Measurements from ENCODE around the gene AOPEP.
"Not testable (repeated sequence)": the region's sequence is repeated elsewhere in the genome, so short reads cannot be mapped to it uniquely, and the experiment has no call there.

Gene AOPEP

DNA sequence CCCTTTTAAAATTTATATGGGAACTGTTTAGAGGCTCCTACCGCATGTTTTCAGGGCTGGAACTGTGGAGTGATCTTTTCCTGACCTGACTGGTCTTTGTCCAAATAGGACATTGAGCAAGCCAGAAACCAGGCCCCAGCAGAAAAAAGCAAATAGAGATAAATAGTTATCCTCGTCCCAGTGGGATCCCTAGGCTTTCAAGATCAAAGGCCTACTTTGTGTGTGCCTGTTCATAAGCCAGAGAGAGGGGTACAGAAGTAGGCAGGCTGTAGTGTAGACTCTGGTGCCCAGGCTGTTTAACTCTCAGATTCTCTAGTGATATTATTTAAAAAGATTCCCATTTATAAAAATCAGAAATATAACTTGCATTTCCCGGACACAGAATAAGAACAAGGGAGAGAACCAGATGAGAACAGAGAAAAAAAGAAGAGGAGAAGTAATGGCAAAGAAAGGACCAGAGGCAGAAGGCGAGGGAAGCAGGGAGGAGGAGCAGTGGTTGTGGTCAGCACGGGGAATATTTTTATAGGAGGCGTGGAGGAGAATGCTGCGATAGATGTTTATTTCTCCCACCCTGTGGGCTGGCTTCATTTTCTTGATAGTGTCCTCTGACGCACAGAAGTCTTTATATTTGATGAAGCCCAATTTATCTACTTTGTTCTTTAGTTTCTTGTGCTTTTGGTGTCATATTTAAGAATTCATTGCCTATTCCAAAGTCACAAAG is 101.2 kb downstream of the AOPEP start:
- no peaks in the 10 kb centered on the region for H3K9me2 ChIP-seq (replicated peaks; ENCODE audit: insufficient read depth, low read length)
- H3K9ac ChIP-seq (ENCODE audit: low read length) = no peak overlapping the region
- H2AFZ ChIP-seq (ENCODE audit: low read depth, low read length, severe bottlenecking) = no peak overlapping the region
- H3K9me3 ChIP-seq (ENCODE audit: insufficient read depth, low read length) = no peaks in the 10 kb centered on the region
- no peak overlapping the region for H3K27ac ChIP-seq (ENCODE audit: low read depth, low read length)
- H3K79me2 ChIP-seq (ENCODE audit: insufficient read depth, low read length) = no peaks in the 10 kb centered on the region
- no peaks in the 10 kb centered on the region for H3K27me3 ChIP-seq (ENCODE audit: low read length)
- H3F3A ChIP-seq (ENCODE audit: insufficient read depth) = no peaks in the 10 kb centered on the region
- H3K4me2 ChIP-seq (ENCODE audit: low read depth, low read length, poor library complexity, severe bottlenecking) = no peak overlapping the region
- TF ChIP-seq, protein P1, sequence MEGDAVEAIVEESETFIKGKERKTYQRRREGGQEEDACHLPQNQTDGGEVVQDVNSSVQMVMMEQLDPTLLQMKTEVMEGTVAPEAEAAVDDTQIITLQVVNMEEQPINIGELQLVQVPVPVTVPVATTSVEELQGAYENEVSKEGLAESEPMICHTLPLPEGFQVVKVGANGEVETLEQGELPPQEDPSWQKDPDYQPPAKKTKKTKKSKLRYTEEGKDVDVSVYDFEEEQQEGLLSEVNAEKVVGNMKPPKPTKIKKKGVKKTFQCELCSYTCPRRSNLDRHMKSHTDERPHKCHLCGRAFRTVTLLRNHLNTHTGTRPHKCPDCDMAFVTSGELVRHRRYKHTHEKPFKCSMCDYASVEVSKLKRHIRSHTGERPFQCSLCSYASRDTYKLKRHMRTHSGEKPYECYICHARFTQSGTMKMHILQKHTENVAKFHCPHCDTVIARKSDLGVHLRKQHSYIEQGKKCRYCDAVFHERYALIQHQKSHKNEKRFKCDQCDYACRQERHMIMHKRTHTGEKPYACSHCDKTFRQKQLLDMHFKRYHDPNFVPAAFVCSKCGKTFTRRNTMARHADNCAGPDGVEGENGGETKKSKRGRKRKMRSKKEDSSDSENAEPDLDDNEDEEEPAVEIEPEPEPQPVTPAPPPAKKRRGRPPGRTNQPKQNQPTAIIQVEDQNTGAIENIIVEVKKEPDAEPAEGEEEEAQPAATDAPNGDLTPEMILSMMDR (IDR thresholded peaks at IDR 0.05; ENCODE audit: insufficient read depth, low read length, poor library complexity, severe bottlenecking) = no peak
- TF ChIP-seq EZH2phosphoT487 (conservative IDR thresholded peaks at IDR 0.05; ENCODE audit: low read length) = no peak
- peaks cover 3% of the 10 kb centered on the region; the same call in 1 of the 2 replicates for H3K36me3 ChIP-seq (ENCODE audit: low read length)
- no peaks in the 10 kb centered on the region for H4K20me1 ChIP-seq (ENCODE audit: low read depth, low read length)
- no peak overlapping the region for H3K4me3 ChIP-seq (ENCODE audit: insufficient read depth, low read length, poor library complexity, severe bottlenecking)

DNA sequence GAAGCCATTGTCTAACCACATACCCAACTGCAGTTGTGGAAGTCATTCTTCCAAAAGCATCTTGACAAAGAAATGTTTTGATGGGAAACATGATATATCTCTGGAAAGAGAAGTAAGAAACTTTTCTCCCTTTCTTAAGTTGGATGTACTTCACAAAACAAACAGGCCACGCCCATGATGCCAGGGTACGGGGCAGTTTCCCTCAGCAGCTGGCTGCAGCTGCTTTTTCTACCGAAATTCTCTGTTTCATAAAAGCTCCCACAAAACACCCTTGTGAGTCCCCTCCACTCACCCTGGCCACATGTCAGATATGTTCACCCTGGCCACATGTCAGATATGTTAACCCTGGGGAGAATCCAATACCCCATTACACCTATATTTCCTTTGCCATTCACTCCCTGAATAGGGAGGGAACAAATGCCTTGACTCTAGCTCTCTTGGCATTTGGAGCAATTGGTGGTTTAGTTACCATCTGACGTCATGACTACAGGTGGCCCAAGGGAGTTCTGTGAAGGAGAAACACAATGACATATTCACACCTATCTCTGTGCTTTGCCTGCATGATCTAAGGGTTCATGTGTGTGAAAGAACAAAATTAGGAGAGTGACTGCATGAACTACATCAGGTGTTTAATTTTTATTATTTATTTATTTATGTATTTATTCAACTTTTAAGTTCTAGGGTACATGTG is 103.0 kb downstream of the AOPEP start:
- no peaks in the 10 kb centered on the region for H3K27me3 ChIP-seq (ENCODE audit: low read length)
- H3K9me2 ChIP-seq (replicated peaks; ENCODE audit: insufficient read depth, low read length) = no peaks in the 10 kb centered on the region
- no peak overlapping the region for H3K27ac ChIP-seq (ENCODE audit: low read depth, low read length)
- H3K9ac ChIP-seq (ENCODE audit: low read length) = no peak overlapping the region
- no peak for TF ChIP-seq EZH2phosphoT487 (conservative IDR thresholded peaks at IDR 0.05; ENCODE audit: low read length)
- TF ChIP-seq, protein P1 (IDR thresholded peaks at IDR 0.05; ENCODE audit: insufficient read depth, low read length, poor library complexity, severe bottlenecking) = no peak
- no peaks in the 10 kb centered on the region for H3K79me2 ChIP-seq (ENCODE audit: insufficient read depth, low read length)
- H3K4me3 ChIP-seq (ENCODE audit: insufficient read depth, low read length, poor library complexity, severe bottlenecking) = no peak overlapping the region
- H3K9me3 ChIP-seq (ENCODE audit: insufficient read depth, low read length) = no peaks in the 10 kb centered on the region
- no peak overlapping the region for H3K4me2 ChIP-seq (ENCODE audit: low read depth, low read length, poor library complexity, severe bottlenecking)
- no peaks in the 10 kb centered on the region for H4K20me1 ChIP-seq (ENCODE audit: low read depth, low read length)
- H3F3A ChIP-seq (ENCODE audit: insufficient read depth) = no peaks in the 10 kb centered on the region
- peaks cover 3% of the 10 kb centered on the region; the same call in 1 of the 2 replicates for H3K36me3 ChIP-seq (ENCODE audit: low read length)
- H2AFZ ChIP-seq (ENCODE audit: low read depth, low read length, severe bottlenecking) = no peak overlapping the region

DNA sequence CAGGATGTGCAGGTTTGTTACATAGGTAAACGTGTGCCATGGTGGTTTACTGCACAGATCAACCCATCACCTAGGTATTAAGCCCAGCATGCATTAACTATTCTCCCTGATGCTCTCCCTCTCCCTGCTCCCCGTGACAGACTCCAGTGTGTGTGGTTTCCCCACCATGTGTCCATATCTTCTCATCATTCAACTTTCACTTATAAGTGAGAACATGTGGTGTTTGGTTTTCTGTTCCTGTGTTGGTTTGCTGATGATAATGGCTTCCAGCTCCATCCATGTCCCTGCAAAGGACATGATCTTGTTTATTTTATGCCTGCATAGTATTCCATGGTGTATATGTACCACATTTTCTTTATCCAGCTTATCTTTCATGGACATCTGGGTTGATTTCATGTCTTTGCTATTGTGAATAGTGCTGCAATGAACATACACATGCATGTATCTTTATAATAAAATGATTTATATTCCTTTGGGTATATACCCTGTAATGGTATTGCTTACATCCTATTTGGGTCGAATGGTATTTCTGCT is 103.6 kb downstream of the AOPEP start:
- H3K9me3 ChIP-seq (ENCODE audit: insufficient read depth, low read length); H3K27ac ChIP-seq (ENCODE audit: low read depth, low read length); H3K4me3 ChIP-seq (ENCODE audit: insufficient read depth, low read length, poor library complexity, severe bottlenecking); H3K9me2 ChIP-seq (replicated peaks; ENCODE audit: insufficient read depth, low read length); H3K9ac ChIP-seq (ENCODE audit: low read length); H4K20me1 ChIP-seq (ENCODE audit: low read depth, low read length); H3K4me2 ChIP-seq (ENCODE audit: low read depth, low read length, poor library complexity, severe bottlenecking); H3K36me3 ChIP-seq (ENCODE audit: low read length); H3K79me2 ChIP-seq (ENCODE audit: insufficient read depth, low read length); H3K27me3 ChIP-seq (ENCODE audit: low read length); H2AFZ ChIP-seq (ENCODE audit: low read depth, low read length, severe bottlenecking); H3F3A ChIP-seq (ENCODE audit: insufficient read depth): not testable (repeated sequence)

DNA sequence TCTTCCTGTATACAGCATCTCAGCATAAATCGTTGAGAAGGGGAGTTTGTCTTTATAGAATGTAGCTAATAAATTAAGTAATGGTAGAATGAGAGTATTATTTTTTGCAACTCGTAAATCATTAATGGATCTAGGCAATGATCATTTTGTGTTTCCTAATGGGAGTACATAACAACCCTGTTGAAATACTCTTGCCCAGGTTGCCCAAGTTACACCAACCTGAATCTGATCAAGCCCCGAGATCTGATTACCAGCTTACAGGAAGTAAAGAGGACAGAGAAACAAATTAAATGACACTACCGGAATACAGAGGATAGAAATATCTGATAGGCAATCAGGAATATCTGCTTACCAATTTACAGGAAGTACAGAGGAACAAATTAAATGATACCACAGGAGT is 107.3 kb downstream of the AOPEP start:
- H3K9me3 ChIP-seq (ENCODE audit: insufficient read depth, low read length) = no peaks in the 10 kb centered on the region
- TF ChIP-seq, protein P1 (IDR thresholded peaks at IDR 0.05; ENCODE audit: insufficient read depth, low read length, poor library complexity, severe bottlenecking) = no peak
- TF ChIP-seq EZH2phosphoT487 (conservative IDR thresholded peaks at IDR 0.05; ENCODE audit: low read length) = no peak

More for the DNA sequence above, 107.3 kb downstream of the AOPEP start:
- no peaks in the 10 kb centered on the region for H3K9me2 ChIP-seq (replicated peaks; ENCODE audit: insufficient read depth, low read length)
- H2AFZ ChIP-seq (ENCODE audit: low read depth, low read length, severe bottlenecking) = no peak overlapping the region
- no peaks in the 10 kb centered on the region for H4K20me1 ChIP-seq (ENCODE audit: low read depth, low read length)
- H3K27me3 ChIP-seq (ENCODE audit: low read length) = no peaks in the 10 kb centered on the region
- no peak overlapping the region for H3K4me2 ChIP-seq (ENCODE audit: low read depth, low read length, poor library complexity, severe bottlenecking)
- H3K9ac ChIP-seq (ENCODE audit: low read length) = no peak overlapping the region
- H3K27ac ChIP-seq (ENCODE audit: low read depth, low read length) = no peak overlapping the region
- H3F3A ChIP-seq (ENCODE audit: insufficient read depth) = no peaks in the 10 kb centered on the region
- no peaks in the 10 kb centered on the region; the same call in 1 of the 2 replicates for H3K36me3 ChIP-seq (ENCODE audit: low read length)
- no peaks in the 10 kb centered on the region for H3K79me2 ChIP-seq (ENCODE audit: insufficient read depth, low read length)
- no peak overlapping the region for H3K4me3 ChIP-seq (ENCODE audit: insufficient read depth, low read length, poor library complexity, severe bottlenecking)

All from SU-DHL-6 (cell line).